H1 (cell line): Measurements from ENCODE around the gene ZNF764.

Experiments
- CEBPB ChIP-seq: IDR thresholded peaks from 2 replicates; pipeline ENCODE4 v1.6.1; 2012; ENCODE audit warnings: low read depth, low read length
- CTCF ChIP-seq, 3 experiments: IDR thresholded peaks; 1 replicate in 2 of 3; 2 replicates in 1 of 3; pipeline versions ENCODE4 v1.5.1 to v1.6.1; 2011; ENCODE audit warnings: low read length in 3 of 3, mild to moderate bottlenecking in 3 of 3, inconsistent platforms in 2 of 3, low read depth in 1 of 3, moderate library complexity in 1 of 3; ENCODE audit not compliant: insufficient read depth in 1 of 3; ENCODE audit errors: control extremely low read depth in 1 of 3
- PHF8 ChIP-seq: fragments of 200-600 bp; sonication (generic); conservative IDR thresholded peaks from 2 replicates; pipeline ENCODE4 v1.7.1; 2012; ENCODE audit warnings: low read depth, mild to moderate bottlenecking, inconsistent platforms, low read length, moderate library complexity
- POLR2AphosphoS5 ChIP-seq: IDR thresholded peaks from 2 replicates; pipeline ENCODE4 v1.6.1; 2011; ENCODE audit warnings: low read depth, low read length
- RAD21 ChIP-seq, 2 experiments: IDR thresholded peaks in 1 of 2; conservative IDR thresholded peaks in 1 of 2; 2 replicates each; pipeline ENCODE4 v1.6.1; 2011; ENCODE audit warnings: low read depth in 2 of 2, low read length in 2 of 2, improper control_type of control experiment in 1 of 2, inconsistent platforms in 1 of 2, mild to moderate bottlenecking in 1 of 2, moderate library complexity in 1 of 2
- USF2 ChIP-seq: IDR thresholded peaks from 2 replicates; pipeline ENCODE4 v1.6.1; 2011; ENCODE audit warnings: low read length, improper control_type of control experiment
- YY1 ChIP-seq: IDR thresholded peaks from 2 replicates; pipeline ENCODE4 v1.6.1; 2011; ENCODE audit warnings: low read depth, mild to moderate bottlenecking, low read length
- ZNF274 ChIP-seq: IDR thresholded peaks from 2 replicates; pipeline ENCODE4 v1.7.0; 2012; ENCODE audit warnings: low read length, borderline replicate concordance; ENCODE audit errors: extremely low read depth

DNA sequence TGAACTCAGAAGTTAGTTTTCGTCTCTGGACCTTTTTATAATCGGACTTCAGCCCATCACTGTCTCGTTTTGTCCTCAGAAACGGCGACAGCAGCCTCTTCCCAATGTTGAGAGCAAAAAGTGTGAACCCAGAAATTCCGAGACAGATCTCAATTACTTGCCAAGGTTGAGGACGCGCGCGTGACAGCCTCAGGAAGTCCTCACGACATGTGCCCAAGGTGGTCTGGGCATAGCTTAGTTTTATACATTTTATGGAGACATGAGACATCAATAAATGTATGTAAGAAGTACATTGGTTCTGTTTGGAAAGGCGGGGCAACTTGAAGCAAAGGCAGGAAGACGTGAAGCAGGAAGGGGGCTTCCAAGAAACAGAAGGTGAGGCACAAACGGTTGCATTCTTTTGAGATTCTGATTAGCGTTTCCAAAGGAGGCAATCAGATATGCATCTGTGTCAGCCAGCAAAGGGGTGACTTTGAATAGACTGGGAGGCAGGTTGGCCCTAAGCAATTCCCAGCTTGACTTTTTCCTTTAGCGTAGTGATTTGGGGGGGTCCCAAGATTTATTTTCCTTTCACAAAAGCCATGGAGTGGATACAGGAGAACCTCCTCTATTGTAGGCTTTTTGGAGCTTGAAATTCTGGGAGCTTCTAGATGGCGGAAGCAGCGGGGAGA, 22.9 kb downstream of the ZNF764 start:
- TF ChIP-seq PHF8 (no peak; the same call in 1 of the 2 replicates), POLR2AphosphoS5 (no peak), CEBPB (no peak), CTCF (IDR thresholded peaks at IDR 0.05; ENCODE audit: control extremely low read depth in 1 of 3, insufficient read depth in 1 of 3, low read depth in 1 of 3, low read length in 3 of 3) (no peak), ZNF274 (no peak), RAD21 (IDR thresholded peaks at IDR 0.05 in 1 of 2, conservative IDR thresholded peaks at IDR 0.05 in 1 of 2; ENCODE audit: low read depth in 2 of 2, low read length in 2 of 2) (no peak), YY1 (no peak), USF2 (no peak)
